CD4-positive, alpha-beta memory T cell (primary cell): Measurements from ENCODE around the gene BCAN. TPM values are rescaled to one million over a fixed set of nuclear protein-coding genes. Genes with fewer than 3 reads are reported as not detected.

Experiments
- CTCF ChIA-PET: fragments of 350-600 bp; sonication (Branson Sonifier 250); formaldehyde crosslinking; loops from one replicate; lab custom pipeline; 2021; ENCODE audit warnings: inconsistent platforms; ENCODE audit not compliant: partially characterized antibody; lab: Charles Lee
- POLR2A ChIA-PET: fragments of 350-600 bp; sonication (Branson Sonifier 250); formaldehyde crosslinking; loops from one replicate; lab custom pipeline; 2021; ENCODE audit not compliant: partially characterized antibody; lab: Charles Lee
- DNase-seq, 5 donors: peaks; one replicate each; pipeline versions ENCODE4 v3.0.0 to v3.0.0-alpha.2; 2020 to 2022; ENCODE audit warnings: mixed read lengths in 1 of 5
- H3K27ac ChIP-seq: one replicate; pipeline ENCODE4 v1.7.0; 2013; ENCODE audit warnings: low read depth, low read length
- H3K27me3 ChIP-seq: 2 replicates; pipeline ENCODE4 v1.7.0; 2013; ENCODE audit warnings: mild to moderate bottlenecking, low read length, moderate library complexity; ENCODE audit not compliant: insufficient read depth
- H3K36me3 ChIP-seq: 2 replicates; pipeline ENCODE4 v1.7.0; 2013; ENCODE audit warnings: mild to moderate bottlenecking, low read length, moderate library complexity; ENCODE audit not compliant: insufficient read depth
- H3K4me1 ChIP-seq: 2 replicates; pipeline ENCODE4 v1.7.0; 2013; ENCODE audit warnings: mild to moderate bottlenecking, low read length, moderate library complexity; ENCODE audit not compliant: insufficient read depth
- H3K4me3 ChIP-seq, 2 donors: one replicate each; pipeline ENCODE4 v1.7.0; 2013; ENCODE audit warnings: low read length in 2 of 2, mild to moderate bottlenecking in 1 of 2
- H3K9me3 ChIP-seq, 2 donors: one replicate each; pipeline ENCODE4 v1.7.0; 2013; ENCODE audit warnings: low read length in 2 of 2, control low read depth in 1 of 2; ENCODE audit not compliant: control insufficient read depth in 1 of 2
- H3K27ac Mint-ChIP-seq, 7 donors: one replicate each; pipeline ENCODE4 v1.8.0; 2020 to 2021; ENCODE audit warnings: mixed read lengths in 7 of 7, mild to moderate bottlenecking in 6 of 7, inconsistent platforms in 3 of 7, moderate library complexity in 3 of 7
- H3K27me3 Mint-ChIP-seq, 2 donors: one replicate each; pipeline ENCODE4 v1.8.0; 2020 to 2021; ENCODE audit warnings: mixed read lengths in 2 of 2
- H3K36me3 Mint-ChIP-seq, 2 donors: one replicate each; pipeline ENCODE4 v1.8.0; 2020 to 2021; ENCODE audit warnings: mixed read lengths in 2 of 2, inconsistent platforms in 1 of 2, mild to moderate bottlenecking in 1 of 2
- H3K4me1 Mint-ChIP-seq, 4 donors: one replicate each; pipeline ENCODE4 v1.8.0; 2020 to 2021; ENCODE audit warnings: mixed read lengths in 4 of 4, mild to moderate bottlenecking in 1 of 4
- H3K4me3 Mint-ChIP-seq, 8 donors: one replicate each; pipeline ENCODE4 v1.8.0; 2020 to 2021; ENCODE audit warnings: mixed read lengths in 8 of 8, mild to moderate bottlenecking in 7 of 8, moderate library complexity in 6 of 8, inconsistent platforms in 3 of 8
- H3K9me3 Mint-ChIP-seq, 8 donors: one replicate each; pipeline ENCODE4 v1.8.0; 2020 to 2021; ENCODE audit warnings: mixed read lengths in 8 of 8, mild to moderate bottlenecking in 5 of 8, inconsistent platforms in 3 of 8, moderate library complexity in 1 of 8
- intact Hi-C: fragments of 100-400 bp; cut with micrococcal nuclease; formaldehyde crosslinking; loops from one replicate; pipeline ENCODE4 v1.15.1; 2023
- polyA plus RNA-seq, 2 donors: library from polyadenylated mRNA; unstranded; fragments of 300-500 nt; fragmentation: Illumina TruSeq; gene quantifications; one replicate each; pipeline ENCODE4 v1.2.3, GENCODE V29; 2021
- total RNA-seq, 2 experiments: library from RNA; stranded (reverse); gene quantifications; one replicate each; pipeline ENCODE4 v1.2.3, GENCODE V29; 2021

BCAN gene
- total and polyA plus RNA-seq, 4 experiments from 2014 or later: not detected

GRCh38 chr1:156652992-156653355 is 11.1 kb downstream of the BCAN start:
- Mint-ChIP-seq H3K27me3 (peaks cover 52 to 64% of the 10 kb centered on the region in 2 donors), H3K9me3 (peaks cover 0 to 2% (median 0%) of the 10 kb centered on the region in 8 donors), H3K4me1 (peaks cover 7 to 31% (median 16%) of the 10 kb centered on the region in 4 donors), H3K27ac (peak overlapping the region in 1 of 7 donors; percentile 30), H3K36me3 (no peaks in the 10 kb centered on the region), H3K4me3 (no peak overlapping the region)
- H3K27ac ChIP-seq: no peak overlapping the region
- H3K36me3 ChIP-seq: no peaks in the 10 kb centered on the region
- no peaks in the 10 kb centered on the region for H3K9me3 ChIP-seq
- CTCF ChIA-PET: interaction anchor here (0.9 to 1.3 kb wide), 2 partner anchors 24 to 25 kb away, joined by 3 to 4 read pairs; no protein-coding TSS in a partner anchor
- POLR2A ChIA-PET: no interaction called here
- DNase-seq: no peak
- no peak overlapping the region for H3K4me3 ChIP-seq
- H3K4me1 ChIP-seq: peaks cover 17% of the 10 kb centered on the region
- intact Hi-C loops: no loop called here
- peaks cover 19% of the 10 kb centered on the region for H3K27me3 ChIP-seq

- POLR2A ChIA-PET: no interaction called here
Observed at GRCh38 chr1:156654700-156655099, 12.8 kb downstream of the BCAN start.

GRCh38 chr1:156655151-156655903 is 13.4 kb downstream of the BCAN start:
- H3K4me3 Mint-ChIP-seq: peak overlapping the region in 3 of 8 donors; percentile 43 to 63 (median 57)
- peaks cover 38% of the 10 kb centered on the region for H3K4me1 ChIP-seq
- intact Hi-C loops: no loop called here
- H3K27me3 Mint-ChIP-seq: peaks cover 39 to 49% of the 10 kb centered on the region in 2 donors
- H3K9me3 ChIP-seq: no peaks in the 10 kb centered on the region
- no peak overlapping the region for H3K4me3 ChIP-seq
- no peak overlapping the region for H3K27ac Mint-ChIP-seq
- H3K27me3 ChIP-seq: peaks cover 19% of the 10 kb centered on the region
- no peaks in the 10 kb centered on the region for H3K36me3 ChIP-seq
- peaks cover 0 to 2% (median 0%) of the 10 kb centered on the region in 8 donors for H3K9me3 Mint-ChIP-seq
- no peaks in the 10 kb centered on the region for H3K36me3 Mint-ChIP-seq
- H3K27ac ChIP-seq: no peak overlapping the region
- peaks cover 17 to 51% (median 28%) of the 10 kb centered on the region in 4 donors for H3K4me1 Mint-ChIP-seq
- ChIA-PET POLR2A (no interaction called here), CTCF (interaction anchor here (1.7 to 7.8 kb wide), 2 partner anchors 10 to 28 kb away, joined by 4 to 153 read pairs; no protein-coding TSS in a partner anchor)
- DNase-seq: no peak

More at GRCh38 chr1:156654700-156655099, 12.8 kb downstream of the BCAN start:
- Mint-ChIP-seq H3K4me1 (peaks cover 12 to 45% (median 22%) of the 10 kb centered on the region in 4 donors), H3K27ac (no peak overlapping the region), H3K27me3 (peaks cover 41 to 51% of the 10 kb centered on the region in 2 donors), H3K9me3 (peaks cover 0 to 2% (median 0%) of the 10 kb centered on the region in 8 donors), H3K36me3 (no peaks in the 10 kb centered on the region), H3K4me3 (peak overlapping the region in 1 of 8 donors; percentile 15)
- Histone ChIP-seq H3K4me1 (peaks cover 32% of the 10 kb centered on the region), H3K27ac (no peak overlapping the region), H3K4me3 (no peak overlapping the region), H3K36me3 (no peaks in the 10 kb centered on the region), H3K27me3 (peaks cover 19% of the 10 kb centered on the region), H3K9me3 (no peaks in the 10 kb centered on the region)
- CTCF ChIA-PET: interaction anchor here (1.7 to 7.8 kb wide), 2 partner anchors 10 to 28 kb away, joined by 4 to 153 read pairs; no protein-coding TSS in a partner anchor
- no peak for DNase-seq
- intact Hi-C loops: no loop called here

- no peak for DNase-seq
- H3K9me3 Mint-ChIP-seq: peaks cover 0 to 2% (median 0%) of the 10 kb centered on the region in 8 donors
- Histone ChIP-seq H3K27ac (no peak overlapping the region), H3K4me3 (no peak overlapping the region), H3K9me3 (no peaks in the 10 kb centered on the region), H3K36me3 (no peaks in the 10 kb centered on the region), H3K4me1 (peaks cover 45% of the 10 kb centered on the region), H3K27me3 (peaks cover 19% of the 10 kb centered on the region)
- CTCF ChIA-PET: interaction anchor here (1.7 to 7.8 kb wide), 2 partner anchors 11 to 29 kb away, joined by 4 to 153 read pairs; no protein-coding TSS in a partner anchor
- peak overlapping the region in 5 of 8 donors; percentile 14 to 89 (median 78) for H3K4me3 Mint-ChIP-seq
- intact Hi-C loops: no loop called here
- POLR2A ChIA-PET: no interaction called here
- no peaks in the 10 kb centered on the region for H3K36me3 Mint-ChIP-seq
- peaks cover 39 to 49% of the 10 kb centered on the region in 2 donors for H3K27me3 Mint-ChIP-seq
- peaks cover 24 to 58% (median 34%) of the 10 kb centered on the region in 4 donors for H3K4me1 Mint-ChIP-seq
- no peak overlapping the region for H3K27ac Mint-ChIP-seq
Observed at GRCh38 chr1:156655904-156656516, 14.1 kb downstream of the BCAN start.

GRCh38 chr1:156656806-156657740 is 15.2 kb downstream of the BCAN start:
- peaks cover 56% of the 10 kb centered on the region for H3K4me1 ChIP-seq
- H3K27me3 ChIP-seq: peaks cover 19% of the 10 kb centered on the region

GRCh38 chr1:156657741-156658319 is 15.9 kb downstream of the BCAN start:
- peak overlapping the region in 1 of 2 donors; percentile 41 for H3K4me3 ChIP-seq
- peaks cover 19% of the 10 kb centered on the region for H3K27me3 ChIP-seq
- Mint-ChIP-seq H3K27me3 (peaks cover 34 to 43% of the 10 kb centered on the region in 2 donors), H3K27ac (peak overlapping the region in 4 of 7 donors; percentile 68 to 82 (median 71)), H3K4me3 (peak overlapping the region; percentile 63 to 89 (median 83)), H3K4me1 (peaks cover 30 to 72% (median 46%) of the 10 kb centered on the region in 4 donors), H3K36me3 (no peaks in the 10 kb centered on the region), H3K9me3 (peaks cover 0 to under 1% (median 0%) of the 10 kb centered on the region in 8 donors)
- ChIA-PET POLR2A (interaction anchor here (0.9 kb wide), 1 partner anchor 30 kb away, joined by 4 read pairs; no protein-coding TSS in a partner anchor), CTCF (interaction anchor here (0.7 to 7.8 kb wide), 13 partner anchors 9 to 177 kb away, joined by 3 to 153 read pairs (median 3); partner anchors contain the start of gene NES)
- DNase-seq: no peak
- intact Hi-C loops: loop anchor here (1.0 kb wide), 1 partner anchor 32 kb away; no protein-coding TSS in a partner anchor
- peaks cover 60% of the 10 kb centered on the region for H3K4me1 ChIP-seq
- H3K27ac ChIP-seq: no peak overlapping the region
- no peaks in the 10 kb centered on the region for H3K9me3 ChIP-seq
- no peaks in the 10 kb centered on the region for H3K36me3 ChIP-seq

More at GRCh38 chr1:156656806-156657740, 15.2 kb downstream of the BCAN start:
- H3K27ac ChIP-seq: no peak overlapping the region
- Mint-ChIP-seq H3K4me3 (peak overlapping the region; percentile 63 to 89 (median 83)), H3K4me1 (peaks cover 28 to 69% (median 43%) of the 10 kb centered on the region in 4 donors), H3K27ac (peak overlapping the region in 4 of 7 donors; percentile 68 to 82 (median 71)), H3K36me3 (no peaks in the 10 kb centered on the region), H3K27me3 (peaks cover 37 to 46% of the 10 kb centered on the region in 2 donors), H3K9me3 (peaks cover 0 to 2% (median 0%) of the 10 kb centered on the region in 8 donors)
- H3K9me3 ChIP-seq: no peaks in the 10 kb centered on the region
- ChIA-PET POLR2A (interaction anchor here (0.9 kb wide), 1 partner anchor 30 kb away, joined by 4 read pairs; no protein-coding TSS in a partner anchor), CTCF (interaction anchor here (0.7 to 7.8 kb wide), 13 partner anchors 8 to 177 kb away, joined by 3 to 153 read pairs (median 3); partner anchors contain the start of gene NES)
- DNase-seq: peak; percentile 57 to 74 (median 66)
- H3K36me3 ChIP-seq: no peaks in the 10 kb centered on the region
- intact Hi-C loops: loop anchor here (1.0 kb wide), 1 partner anchor 31 kb away; no protein-coding TSS in a partner anchor
- peak overlapping the region in 1 of 2 donors; percentile 41 for H3K4me3 ChIP-seq
